Astrocyte of the spinal cord (primary cell): ENCODE results near the gene DGKG.

Source experiments
- DNase-seq: peaks from one replicate; pipeline ENCODE4 v3.0.0; 2011; ENCODE audit warnings: low read depth, low spot score
- H3K4me3 ChIP-seq: 2 replicates; pipeline ENCODE4 v1.5.1; 2011; ENCODE audit warnings: low read depth, mild to moderate bottlenecking, low read length, moderate library complexity
- in situ Hi-C: cut with HindIII; loops from 2 replicates; pipeline ENCODE4 v1.10.0; 2017; ENCODE audit warnings: low sequenced_read_pairs
- TF ChIP-seq, protein P1 (sequence below): IDR thresholded peaks from 2 replicates; pipeline ENCODE4 v1.5.1; 2012; ENCODE audit warnings: low read depth, mild to moderate bottlenecking, low read length, inconsistent platforms

Gene DGKG

DNA sequence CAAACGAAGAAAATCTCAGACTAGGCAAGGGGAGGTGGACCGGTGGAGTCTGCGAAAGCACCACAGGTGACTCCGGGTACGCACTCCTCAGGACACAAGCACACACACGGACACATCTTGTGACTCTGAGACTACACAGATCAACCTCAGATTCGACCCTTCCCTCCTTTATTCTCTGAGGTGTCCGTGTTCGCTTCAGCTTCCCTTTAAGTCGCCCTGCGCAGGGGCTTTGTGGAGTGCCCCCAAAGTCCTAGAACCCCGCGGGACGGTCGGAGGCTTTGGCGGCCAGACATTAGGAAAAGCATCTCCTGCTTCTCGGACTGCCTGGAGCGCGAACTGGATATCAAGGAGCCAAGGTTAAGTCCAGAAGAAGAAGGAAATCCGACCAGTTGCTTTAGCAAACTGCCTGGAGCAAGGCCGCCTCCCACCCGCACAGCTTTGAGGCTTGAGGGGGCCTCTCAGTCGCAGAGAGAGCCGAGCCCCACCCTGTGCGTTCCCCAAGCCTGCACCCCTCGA, 730 bp downstream of the DGKG start:
- TF ChIP-seq, protein P1, sequence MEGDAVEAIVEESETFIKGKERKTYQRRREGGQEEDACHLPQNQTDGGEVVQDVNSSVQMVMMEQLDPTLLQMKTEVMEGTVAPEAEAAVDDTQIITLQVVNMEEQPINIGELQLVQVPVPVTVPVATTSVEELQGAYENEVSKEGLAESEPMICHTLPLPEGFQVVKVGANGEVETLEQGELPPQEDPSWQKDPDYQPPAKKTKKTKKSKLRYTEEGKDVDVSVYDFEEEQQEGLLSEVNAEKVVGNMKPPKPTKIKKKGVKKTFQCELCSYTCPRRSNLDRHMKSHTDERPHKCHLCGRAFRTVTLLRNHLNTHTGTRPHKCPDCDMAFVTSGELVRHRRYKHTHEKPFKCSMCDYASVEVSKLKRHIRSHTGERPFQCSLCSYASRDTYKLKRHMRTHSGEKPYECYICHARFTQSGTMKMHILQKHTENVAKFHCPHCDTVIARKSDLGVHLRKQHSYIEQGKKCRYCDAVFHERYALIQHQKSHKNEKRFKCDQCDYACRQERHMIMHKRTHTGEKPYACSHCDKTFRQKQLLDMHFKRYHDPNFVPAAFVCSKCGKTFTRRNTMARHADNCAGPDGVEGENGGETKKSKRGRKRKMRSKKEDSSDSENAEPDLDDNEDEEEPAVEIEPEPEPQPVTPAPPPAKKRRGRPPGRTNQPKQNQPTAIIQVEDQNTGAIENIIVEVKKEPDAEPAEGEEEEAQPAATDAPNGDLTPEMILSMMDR, result no peak
- DNase-seq, result no peak
- no peak overlapping the region for H3K4me3 ChIP-seq
- in situ Hi-C loops, result no loop called here

DNA sequence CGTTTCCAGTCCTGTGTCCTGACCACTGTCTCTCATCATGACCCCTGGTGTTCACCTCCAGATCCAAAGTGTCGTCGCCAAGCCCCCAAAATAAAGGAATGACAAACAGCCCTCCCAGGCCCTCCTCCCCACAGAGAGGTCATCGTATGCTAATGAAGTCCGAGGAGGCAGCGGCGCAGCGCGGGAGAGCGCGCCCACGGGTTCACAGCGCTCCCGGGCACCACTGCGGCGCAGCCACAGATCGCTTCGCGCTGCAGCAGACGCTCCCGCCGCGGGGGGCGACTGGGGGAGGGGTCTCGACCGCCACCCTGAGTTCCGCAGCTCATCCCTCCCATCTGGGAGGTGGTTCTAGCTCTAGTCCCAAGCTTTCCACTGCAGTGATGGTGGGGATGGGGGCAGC, 1.3 kb downstream of the DGKG start:
- in situ Hi-C loops, result no loop called here
- no peak for DNase-seq
- TF ChIP-seq, protein P1, result no peak
- H3K4me3 ChIP-seq, result no peak overlapping the region

DNA sequence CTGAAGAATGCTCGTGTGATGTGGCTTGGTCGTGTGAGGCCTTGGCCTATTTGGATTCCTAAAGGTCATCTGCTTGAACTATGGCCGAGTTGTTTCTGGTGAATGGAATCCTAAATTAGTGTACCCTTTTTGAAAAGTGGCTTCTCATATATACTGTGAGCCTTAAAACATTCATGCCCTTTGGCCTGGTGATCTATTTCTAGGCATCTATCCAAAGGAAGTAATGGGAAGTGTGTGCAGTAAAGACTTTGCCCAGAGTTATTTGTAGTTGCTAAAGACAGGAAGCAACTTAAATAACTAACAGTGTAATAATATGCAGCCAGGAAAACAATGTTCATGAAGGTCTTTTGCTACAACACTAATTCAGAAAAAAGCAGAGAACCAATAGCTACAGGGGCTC, 3.0 kb downstream of the DGKG start:
- no peak for DNase-seq
- in situ Hi-C loops, result no loop called here
- TF ChIP-seq, protein P1, result no peak
- no peak overlapping the region for H3K4me3 ChIP-seq

DNA sequence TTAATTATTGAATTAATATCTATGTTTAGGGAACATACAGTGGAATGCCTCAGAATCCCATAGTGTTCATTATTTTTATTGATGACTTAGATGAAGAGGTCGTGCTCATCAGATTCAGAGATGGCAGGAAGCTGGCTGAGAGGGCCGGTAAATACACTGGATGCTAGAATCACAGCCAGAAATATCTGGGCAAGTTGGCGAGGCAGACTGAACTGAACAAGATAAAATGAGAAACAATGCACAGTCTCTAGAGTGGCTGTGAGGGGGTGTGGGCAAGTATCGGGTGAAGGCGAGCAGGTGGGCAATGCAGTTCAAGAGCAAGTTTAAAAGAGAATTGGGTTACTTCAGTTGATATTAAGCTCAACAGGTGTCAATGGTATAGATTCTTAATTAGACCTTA, 5.9 kb downstream of the DGKG start:
- in situ Hi-C loops, result no loop called here
- no peak overlapping the region for H3K4me3 ChIP-seq
- no peak for DNase-seq
- TF ChIP-seq, protein P1, result no peak

DNA sequence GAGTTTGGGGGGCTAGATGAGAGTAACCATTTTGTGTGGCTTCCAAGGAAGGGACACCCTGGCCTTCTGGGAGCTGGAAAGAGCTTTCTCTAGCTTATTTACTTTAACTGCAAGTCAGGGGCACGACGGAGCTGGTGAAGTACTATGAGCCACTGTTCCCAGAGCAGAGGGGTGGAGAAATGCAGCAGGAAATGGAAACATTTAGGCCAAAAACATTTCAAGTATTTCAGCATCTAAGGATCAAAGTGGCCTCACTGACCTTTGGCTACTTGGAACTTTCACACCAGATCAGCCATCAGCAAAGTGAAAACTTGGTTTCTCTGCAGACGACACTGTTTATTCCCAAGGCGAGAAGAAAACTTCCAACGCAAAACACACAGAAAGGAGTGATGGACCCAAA, 7.9 kb downstream of the DGKG start:
- DNase-seq, result no peak
- TF ChIP-seq, protein P1, result no peak
- in situ Hi-C loops, result no loop called here
- no peak overlapping the region for H3K4me3 ChIP-seq

DNA sequence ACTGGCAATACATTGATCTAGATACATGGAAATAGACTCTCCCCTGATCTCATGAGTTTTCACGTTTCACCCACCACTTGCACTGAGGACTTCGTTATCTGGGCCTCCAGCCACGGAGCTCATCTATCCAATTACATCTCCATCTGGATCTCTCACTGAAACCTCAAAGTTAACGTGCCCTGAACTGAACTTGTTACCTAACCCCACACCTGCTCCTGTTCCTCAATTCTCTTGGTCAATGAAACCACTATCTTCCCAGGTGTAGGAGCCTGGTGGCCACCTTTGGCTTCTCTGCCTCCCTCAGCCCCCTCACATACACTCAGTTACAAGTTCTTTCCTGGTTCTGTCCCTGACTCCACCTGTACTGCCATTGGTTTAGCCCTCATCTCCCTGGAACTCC, 9.7 kb downstream of the DGKG start:
- H3K4me3 ChIP-seq, result no peak overlapping the region
- no peak for DNase-seq
- TF ChIP-seq, protein P1, result no peak
- in situ Hi-C loops, result no loop called here

DNA sequence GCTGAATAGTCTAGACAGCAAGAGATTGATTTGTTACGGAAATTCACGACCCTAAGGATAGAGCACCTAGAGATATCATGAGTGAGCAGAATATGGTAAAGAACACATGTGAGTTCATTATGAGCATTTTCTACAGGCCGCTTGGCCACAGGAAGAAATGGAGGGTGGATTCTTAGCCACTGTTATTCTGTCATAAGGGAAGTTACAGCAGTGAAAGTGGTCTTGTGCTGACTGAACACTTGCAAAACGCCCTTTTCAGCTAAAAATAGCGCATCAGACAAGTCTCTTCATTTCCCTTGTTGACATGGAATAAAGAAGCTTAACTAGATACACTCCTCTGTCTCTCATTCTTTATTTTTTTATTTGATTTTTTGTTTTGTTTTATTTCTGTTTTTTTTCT, 19.8 kb downstream of the DGKG start:
- DNase-seq, result no peak
- in situ Hi-C loops, result no loop called here
- TF ChIP-seq, protein P1, result no peak
- no peak overlapping the region for H3K4me3 ChIP-seq
